ENCODE measurements around the gene SLC34A2. TPM values are rescaled to one million over a fixed set of nuclear protein-coding genes. Genes with fewer than 3 reads are reported as not detected.

SLC34A2 gene
- total RNA-seq, 1 experiment from 2014 or later = not detected

DNA sequence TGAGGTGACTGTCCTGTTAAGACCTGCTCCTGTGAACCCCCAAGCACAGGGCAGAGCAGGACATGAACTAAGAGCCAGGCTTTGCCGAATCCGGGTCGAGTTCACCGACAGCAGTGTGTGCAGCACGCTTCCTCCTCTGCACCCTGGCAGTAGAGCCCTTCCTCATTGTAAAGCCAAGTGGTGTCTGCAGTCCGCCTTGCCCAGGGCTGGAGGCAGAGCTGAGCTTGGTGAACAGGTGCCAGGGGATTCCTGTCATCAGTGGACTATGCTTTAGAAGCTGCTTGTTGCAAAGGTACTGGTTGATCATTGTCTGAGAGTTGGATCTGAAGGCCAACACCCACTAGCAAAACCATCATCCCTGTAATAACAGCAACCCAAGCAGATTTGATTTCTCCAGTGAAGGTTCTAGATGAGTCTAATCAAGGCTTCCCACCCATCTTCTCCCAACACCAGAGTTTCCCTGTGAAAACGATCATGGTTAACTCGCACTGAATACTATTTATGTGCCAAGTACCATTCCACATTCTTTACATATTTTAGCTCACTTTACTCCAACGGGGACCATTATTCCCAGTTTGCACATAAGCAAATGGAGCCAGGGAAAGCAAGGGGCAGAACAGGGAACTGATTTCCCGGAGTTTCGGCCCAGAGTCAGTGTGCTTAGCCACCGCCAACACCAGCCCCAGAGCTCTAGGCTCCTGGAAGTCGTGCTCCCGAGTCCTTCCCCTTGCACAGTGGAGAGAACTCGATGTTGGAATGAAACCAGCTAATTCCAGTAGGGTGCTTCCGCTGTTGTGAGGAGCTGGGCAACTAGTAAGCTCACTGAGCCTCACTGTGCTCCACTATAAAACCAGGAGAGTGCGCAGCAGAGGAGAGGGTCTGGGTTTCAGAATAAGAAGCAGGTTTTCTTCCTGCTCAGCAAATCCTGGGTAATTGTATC, 1.4 kb upstream of the SLC34A2 start:
- no peak overlapping the region for H3K4me3 ChIP-seq
- H2AFZ ChIP-seq = no peak overlapping the region
- intact Hi-C loops (cut with micrococcal nuclease; ENCODE audit: unreplicated experiment) = no loop called here
- no peaks in the 10 kb centered on the region for H3K4me1 ChIP-seq (replicated peaks; ENCODE audit: insufficient read depth)
- BruUV-seq (replicated peaks) = no TSS peak
- no peaks in the 10 kb centered on the region for H3F3A ChIP-seq (ENCODE audit: insufficient read depth, low read depth)
- H3K27me3 ChIP-seq (ENCODE audit: insufficient read depth, low read depth) = no peaks in the 10 kb centered on the region
- no peaks in the 10 kb centered on the region for H3K79me2 ChIP-seq (ENCODE audit: low read depth)
- TF ChIP-seq EZH2 (IDR thresholded peaks at IDR 0.05; ENCODE audit: low read depth) = no peak
- TF ChIP-seq, protein P1, sequence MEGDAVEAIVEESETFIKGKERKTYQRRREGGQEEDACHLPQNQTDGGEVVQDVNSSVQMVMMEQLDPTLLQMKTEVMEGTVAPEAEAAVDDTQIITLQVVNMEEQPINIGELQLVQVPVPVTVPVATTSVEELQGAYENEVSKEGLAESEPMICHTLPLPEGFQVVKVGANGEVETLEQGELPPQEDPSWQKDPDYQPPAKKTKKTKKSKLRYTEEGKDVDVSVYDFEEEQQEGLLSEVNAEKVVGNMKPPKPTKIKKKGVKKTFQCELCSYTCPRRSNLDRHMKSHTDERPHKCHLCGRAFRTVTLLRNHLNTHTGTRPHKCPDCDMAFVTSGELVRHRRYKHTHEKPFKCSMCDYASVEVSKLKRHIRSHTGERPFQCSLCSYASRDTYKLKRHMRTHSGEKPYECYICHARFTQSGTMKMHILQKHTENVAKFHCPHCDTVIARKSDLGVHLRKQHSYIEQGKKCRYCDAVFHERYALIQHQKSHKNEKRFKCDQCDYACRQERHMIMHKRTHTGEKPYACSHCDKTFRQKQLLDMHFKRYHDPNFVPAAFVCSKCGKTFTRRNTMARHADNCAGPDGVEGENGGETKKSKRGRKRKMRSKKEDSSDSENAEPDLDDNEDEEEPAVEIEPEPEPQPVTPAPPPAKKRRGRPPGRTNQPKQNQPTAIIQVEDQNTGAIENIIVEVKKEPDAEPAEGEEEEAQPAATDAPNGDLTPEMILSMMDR (conservative IDR thresholded peaks at IDR 0.05) = no peak
- no peaks in the 10 kb centered on the region for H4K20me1 ChIP-seq (ENCODE audit: insufficient read depth)
- no peaks in the 10 kb centered on the region for H3K9me2 ChIP-seq (ENCODE audit: insufficient read depth)
- no peak overlapping the region for H3K27ac ChIP-seq
- ChIA-PET CTCF (no interaction called here), POLR2A (ENCODE audit: unreplicated experiment) (no interaction called here)
- no peaks in the 10 kb centered on the region for H3K36me3 ChIP-seq (ENCODE audit: low read depth)
- DNase-seq = no peak
- no peaks in the 10 kb centered on the region for H3K9me3 ChIP-seq (ENCODE audit: insufficient read depth, low read depth)
- H3K4me2 ChIP-seq = no peak overlapping the region

DNA sequence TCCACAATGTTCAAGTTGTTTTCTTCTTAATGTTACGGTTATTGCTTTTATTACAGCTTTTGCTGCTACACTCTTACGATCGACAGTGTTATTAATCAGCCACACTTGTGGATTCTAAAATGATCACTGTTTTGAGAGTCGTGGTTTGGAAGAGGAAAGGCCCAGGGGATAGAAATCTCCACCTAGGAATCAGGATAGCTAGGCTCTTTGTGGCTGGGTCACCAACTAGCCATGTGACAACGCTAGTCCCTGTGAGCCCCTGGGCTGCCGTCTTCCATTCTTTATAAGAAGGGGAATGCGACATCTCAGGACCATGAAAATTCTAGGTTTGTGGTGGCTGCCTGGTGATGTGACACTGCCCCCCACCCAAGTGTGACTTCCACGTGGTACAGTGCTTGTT, 380 bp downstream of the SLC34A2 start:
- no peak overlapping the region for H3K4me2 ChIP-seq
- TF ChIP-seq, protein P1 (conservative IDR thresholded peaks at IDR 0.05) = no peak
- TF ChIP-seq EZH2 (IDR thresholded peaks at IDR 0.05; ENCODE audit: low read depth) = no peak
- H3K27ac ChIP-seq = no peak overlapping the region

DNA sequence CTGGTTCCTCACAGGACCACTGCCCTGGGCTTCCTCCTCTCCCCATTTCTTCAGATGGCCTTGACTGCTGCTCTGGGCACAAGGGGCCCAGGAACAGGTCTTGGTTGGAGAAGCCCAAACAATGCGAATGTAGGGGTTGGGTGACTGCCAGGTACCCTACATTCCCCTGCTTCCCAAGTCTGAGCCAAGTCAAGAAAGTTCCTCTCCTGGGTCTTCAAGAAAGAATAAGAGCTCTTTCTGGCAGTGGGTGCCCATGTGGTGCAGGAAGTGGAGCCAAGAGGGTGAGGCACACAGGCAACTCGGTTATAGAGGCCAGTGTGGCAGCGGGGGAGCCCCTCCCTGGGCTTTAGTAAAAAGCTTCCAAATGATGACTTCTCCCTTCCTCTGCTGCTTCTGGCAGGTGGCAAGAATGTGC, 2.7 kb downstream of the SLC34A2 start:
- Histone ChIP-seq H3K4me1 (replicated peaks; ENCODE audit: insufficient read depth) (no peaks in the 10 kb centered on the region), H3K79me2 (ENCODE audit: low read depth) (no peaks in the 10 kb centered on the region), H3K27me3 (ENCODE audit: insufficient read depth, low read depth) (no peaks in the 10 kb centered on the region), H4K20me1 (ENCODE audit: insufficient read depth) (no peaks in the 10 kb centered on the region), H2AFZ (no peak overlapping the region), H3K36me3 (ENCODE audit: low read depth) (no peaks in the 10 kb centered on the region), H3K4me2 (no peak overlapping the region), H3K9me2 (ENCODE audit: insufficient read depth) (no peaks in the 10 kb centered on the region), H3F3A (ENCODE audit: insufficient read depth, low read depth) (no peaks in the 10 kb centered on the region), H3K4me3 (no peak overlapping the region), H3K27ac (no peak overlapping the region), H3K9me3 (ENCODE audit: insufficient read depth, low read depth) (no peaks in the 10 kb centered on the region)
- CTCF ChIA-PET = no interaction called here
- POLR2A ChIA-PET (ENCODE audit: unreplicated experiment) = no interaction called here
- no TSS peak for BruUV-seq (replicated peaks)
- intact Hi-C loops (cut with micrococcal nuclease; ENCODE audit: unreplicated experiment) = no loop called here
- no peak for DNase-seq
- TF ChIP-seq EZH2 (IDR thresholded peaks at IDR 0.05; ENCODE audit: low read depth) = no peak
- TF ChIP-seq, protein P1 (conservative IDR thresholded peaks at IDR 0.05) = no peak

More for the DNA sequence above, 380 bp downstream of the SLC34A2 start:
- no TSS peak for BruUV-seq (replicated peaks)
- ChIA-PET POLR2A (ENCODE audit: unreplicated experiment) (no interaction called here), CTCF (no interaction called here)
- Histone ChIP-seq H4K20me1 (ENCODE audit: insufficient read depth) (no peaks in the 10 kb centered on the region), H3K79me2 (ENCODE audit: low read depth) (no peaks in the 10 kb centered on the region), H3K27me3 (ENCODE audit: insufficient read depth, low read depth) (no peaks in the 10 kb centered on the region), H3K9me2 (ENCODE audit: insufficient read depth) (no peaks in the 10 kb centered on the region), H3K4me3 (no peak overlapping the region), H2AFZ (no peak overlapping the region), H3K9me3 (ENCODE audit: insufficient read depth, low read depth) (no peaks in the 10 kb centered on the region), H3K36me3 (ENCODE audit: low read depth) (no peaks in the 10 kb centered on the region), H3F3A (ENCODE audit: insufficient read depth, low read depth) (no peaks in the 10 kb centered on the region), H3K4me1 (replicated peaks; ENCODE audit: insufficient read depth) (no peaks in the 10 kb centered on the region)
- intact Hi-C loops (cut with micrococcal nuclease; ENCODE audit: unreplicated experiment) = no loop called here
- DNase-seq = no peak
